ENCODE measurements around the gene HNRNPUL1.

DNA sequence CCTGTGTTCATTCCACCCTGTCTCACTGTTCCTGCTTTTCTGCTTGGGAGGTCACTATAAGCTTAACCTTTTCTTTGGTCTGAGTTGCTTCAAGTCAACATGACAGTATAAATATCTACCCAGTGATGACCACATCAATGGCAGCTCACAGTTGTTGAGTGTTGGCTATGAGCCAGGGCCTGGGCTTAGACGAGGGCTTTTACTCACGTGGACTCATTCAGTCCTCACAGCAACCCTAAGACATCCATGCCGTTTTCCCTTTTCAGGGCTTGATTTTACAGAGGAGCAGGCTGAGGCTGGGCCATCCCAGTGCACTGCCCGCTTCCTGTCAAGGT is 35.5 kb downstream of the HNRNPUL1 start:
- TF ChIP-seq POLR2AphosphoS5 (IDR thresholded peaks at IDR 0.05; ENCODE audit: control insufficient read depth, insufficient read depth, low read depth, low read length) (no peak), CC2D1A (IDR thresholded peaks at IDR 0.05) (no peak), ZNF707 (CRISPR knock-in tag; conservative IDR thresholded peaks at IDR 0.05) (no peak), NFXL1 (CRISPR knock-in tag; IDR thresholded peaks at IDR 0.05) (no peak), SMC3 (conservative IDR thresholded peaks at IDR 0.05; ENCODE audit: insufficient read depth, low read depth, low read length) (no peak), ZFP1 (CRISPR knock-in tag; IDR thresholded peaks at IDR 0.05) (no peak), EP300 (IDR thresholded peaks at IDR 0.05; ENCODE audit: low read length) (no peak), RBBP5 (IDR thresholded peaks at IDR 0.05; ENCODE audit: borderline replicate concordance, insufficient read depth, low read length, poor library complexity, severe bottlenecking) (no peak), EGR1 (conservative IDR thresholded peaks at IDR 0.05) (no peak)
- TF ChIP-seq, protein P1, sequence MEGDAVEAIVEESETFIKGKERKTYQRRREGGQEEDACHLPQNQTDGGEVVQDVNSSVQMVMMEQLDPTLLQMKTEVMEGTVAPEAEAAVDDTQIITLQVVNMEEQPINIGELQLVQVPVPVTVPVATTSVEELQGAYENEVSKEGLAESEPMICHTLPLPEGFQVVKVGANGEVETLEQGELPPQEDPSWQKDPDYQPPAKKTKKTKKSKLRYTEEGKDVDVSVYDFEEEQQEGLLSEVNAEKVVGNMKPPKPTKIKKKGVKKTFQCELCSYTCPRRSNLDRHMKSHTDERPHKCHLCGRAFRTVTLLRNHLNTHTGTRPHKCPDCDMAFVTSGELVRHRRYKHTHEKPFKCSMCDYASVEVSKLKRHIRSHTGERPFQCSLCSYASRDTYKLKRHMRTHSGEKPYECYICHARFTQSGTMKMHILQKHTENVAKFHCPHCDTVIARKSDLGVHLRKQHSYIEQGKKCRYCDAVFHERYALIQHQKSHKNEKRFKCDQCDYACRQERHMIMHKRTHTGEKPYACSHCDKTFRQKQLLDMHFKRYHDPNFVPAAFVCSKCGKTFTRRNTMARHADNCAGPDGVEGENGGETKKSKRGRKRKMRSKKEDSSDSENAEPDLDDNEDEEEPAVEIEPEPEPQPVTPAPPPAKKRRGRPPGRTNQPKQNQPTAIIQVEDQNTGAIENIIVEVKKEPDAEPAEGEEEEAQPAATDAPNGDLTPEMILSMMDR (IDR thresholded peaks at IDR 0.05 in 2 of 3, conservative IDR thresholded peaks at IDR 0.05 in 1 of 3; ENCODE audit: insufficient read depth in 2 of 3, low read depth in 1 of 3, low read length in 3 of 3) = no peak

All from K562 (cell line).